HepG2 (cell line): Measurements from ENCODE around the gene C14orf93.

Experiments used
- ARID4A ChIP-seq: sonication (generic); formaldehyde crosslinking; IDR thresholded peaks from 2 replicates; pipeline ENCODE4 v1.5.0; 2020; ENCODE audit warnings: mild to moderate bottlenecking, missing genetic modification reagents, borderline replicate concordance
- CREM ChIP-seq, 2 experiments: sonication (generic) in 1 of 2; formaldehyde crosslinking in 1 of 2; IDR thresholded peaks; 2 replicates each; pipeline versions ENCODE4 v1.4.0 to v1.6.1; 2016 to 2020; ENCODE audit warnings: antibody characterized with exemption in 1 of 2, mild to moderate bottlenecking in 1 of 2, missing genetic modification reagents in 1 of 2
- CTCF ChIP-seq: sonication (generic); formaldehyde crosslinking; IDR thresholded peaks from 2 replicates; pipeline ENCODE4 v1.5.0; 2020; ENCODE audit warnings: mild to moderate bottlenecking, missing genetic modification reagents, moderate library complexity
- HCFC1 ChIP-seq: fragments of 150-350 bp; IDR thresholded peaks from 2 replicates; pipeline ENCODE4 v1.6.1; 2014; ENCODE audit warnings: low read depth, low read length
- HOXA5 ChIP-seq: sonication (generic); formaldehyde crosslinking; IDR thresholded peaks from 2 replicates; pipeline ENCODE4 v1.4.0; 2020; ENCODE audit warnings: missing genetic modification reagents
- POLR2AphosphoS5 ChIP-seq: IDR thresholded peaks from 2 replicates; pipeline ENCODE4 v1.6.1; 2012; ENCODE audit warnings: low read depth, low read length
- RAD21 ChIP-seq: fragments of 450-650 bp; formaldehyde crosslinking; IDR thresholded peaks from 2 replicates; pipeline ENCODE4 v1.5.0; 2020; ENCODE audit warnings: mild to moderate bottlenecking
- TRIM24 ChIP-seq: sonication (generic); formaldehyde crosslinking; IDR thresholded peaks from 2 replicates; pipeline ENCODE4 v1.8.0; 2022; ENCODE audit warnings: mild to moderate bottlenecking, missing genetic modification reagents
- ZFP36 ChIP-seq: fragments of 150-350 bp; IDR thresholded peaks from 2 replicates; pipeline ENCODE4 v1.6.1; 2018; ENCODE audit warnings: borderline replicate concordance, low read length, low read depth; ENCODE audit not compliant: partially characterized antibody
- ZNF256 ChIP-seq: sonication (generic); formaldehyde crosslinking; conservative IDR thresholded peaks from 2 replicates; pipeline ENCODE4 v1.4.0; 2020; ENCODE audit warnings: missing genetic modification reagents

GRCh38 chr14:22982477-22983245 is 27.3 kb downstream of the C14orf93 start, which contains the start of gene AJUBA:
- TF ChIP-seq RAD21 (CRISPR knock-in tag): peak; percentile 64
- no peak for TF ChIP-seq CREM (IDR thresholded peaks at IDR 0.05)
- TF ChIP-seq CREM (CRISPR knock-in tag; IDR thresholded peaks at IDR 0.05): no peak; the same call in 1 of the 2 replicates
- TF ChIP-seq HCFC1: 0 out of 2 replicates have a peak, but pooled peaks have one; percentile 37
- TF ChIP-seq ZFP36: peak; percentile 46
- TF ChIP-seq CTCF: no peak
- no peak for TF ChIP-seq HOXA5 (CRISPR knock-in tag)
- TF ChIP-seq POLR2AphosphoS5: peak; percentile 95
- no peak for TF ChIP-seq ZNF256
- no peak for TF ChIP-seq ARID4A (CRISPR knock-in tag)
- TF ChIP-seq TRIM24 (CRISPR knock-in tag): no peak
